Uterus (tissue), 4 donors: Measurements from ENCODE around the gene SAMMSON. TPM values are rescaled to one million over a fixed set of nuclear protein-coding genes. Genes with fewer than 3 reads are reported as not detected.

Experiments
- DNase-seq, 2 donors: peaks; one replicate each; pipeline ENCODE4 v3.0.0-alpha.2; 2019 to 2020
- H3K27ac ChIP-seq, 2 donors: fragments of 200-600 bp; sonication (generic); 1 replicate in 1 of 2; 2 replicates in 1 of 2; pipeline ENCODE4 v1.5.1; 2016 to 2018
- H3K27me3 ChIP-seq, 2 donors: fragments of 200-600 bp; sonication (generic); one replicate each; pipeline ENCODE4 v1.5.1; 2018 to 2019; ENCODE audit warnings: control low read depth in 1 of 2
- H3K36me3 ChIP-seq, 2 donors: fragments of 200-600 bp; sonication (generic); one replicate each; pipeline ENCODE4 v1.5.1; 2019; ENCODE audit warnings: control low read depth in 1 of 2
- H3K4me1 ChIP-seq, 2 donors: fragments of 200-600 bp; sonication (generic); one replicate each; pipeline ENCODE4 v1.5.1; 2018 to 2019; ENCODE audit warnings: control low read depth in 1 of 2
- H3K4me3 ChIP-seq, 2 donors: fragments of 200-600 bp; sonication (generic); 1 replicate in 1 of 2; 2 replicates in 1 of 2; pipeline ENCODE4 v1.5.1; 2018 to 2019; ENCODE audit warnings: mild to moderate bottlenecking in 1 of 2
- H3K9me3 ChIP-seq, 2 donors: fragments of 200-600 bp; sonication (generic); one replicate each; pipeline ENCODE4 v1.5.1; 2019; ENCODE audit warnings: control low read depth in 1 of 2
- CTCF ChIP-seq, 4 experiments: fragments of 200-600 bp in 2 of 4; fragments of 450-650 bp in 2 of 4; sonication (generic) in 2 of 4; IDR thresholded peaks; one replicate each; pipeline ENCODE4 v1.5.1; 2016 to 2019; ENCODE audit warnings: antibody characterized with exemption in 4 of 4, mild to moderate bottlenecking in 2 of 4, moderate library complexity in 1 of 4
- POLR2A ChIP-seq, 2 donors: fragments of 450-650 bp; IDR thresholded peaks; one replicate each; pipeline ENCODE4 v1.6.1; 2016; ENCODE audit warnings: antibody characterized with exemption in 2 of 2, mild to moderate bottlenecking in 1 of 2, moderate library complexity in 1 of 2
- intact Hi-C: fragments of 100-400 bp; cut with DNase I; formaldehyde crosslinking; loops from one replicate; pipeline ENCODE4 v1.15.1; 2023; ENCODE audit warnings: low total_unique reads
- total RNA-seq, 4 donors: library from RNA; depleted of rRNA in 3 of 4; stranded (reverse); fragments of >200 nt in 3 of 4; gene quantifications; one replicate each; pipeline versions ENCODE4 v1.1.0 to v1.2.4, GENCODE V29; 2014 to 2023
- donor health status: DM: yes; HTN: yes; CAD: no.

SAMMSON gene
- total RNA-seq, 4 donors from 2014 or later, result 0.21 to 0.62 TPM; not detected in 2

- no peaks in the 10 kb centered on the region for H3K9me3 ChIP-seq
- H3K4me1 ChIP-seq, result no peaks in the 10 kb centered on the region
- no peak overlapping the region for H3K4me3 ChIP-seq
- H3K27me3 ChIP-seq, result no peaks in the 10 kb centered on the region
- intact Hi-C loops, result no loop called here
- no peak for DNase-seq
- no peak for TF ChIP-seq CTCF (IDR thresholded peaks at IDR 0.05)
- TF ChIP-seq POLR2A (IDR thresholded peaks at IDR 0.05), result no peak
- H3K27ac ChIP-seq, result no peak overlapping the region
- no peaks in the 10 kb centered on the region for H3K36me3 ChIP-seq
Measured at GRCh38 chr3:69985266-69985665, 14.3 kb upstream of the SAMMSON start.

- Histone ChIP-seq H3K9me3 (no peaks in the 10 kb centered on the region), H3K4me1 (no peaks in the 10 kb centered on the region), H3K27ac (no peak overlapping the region), H3K36me3 (no peaks in the 10 kb centered on the region), H3K27me3 (no peaks in the 10 kb centered on the region), H3K4me3 (no peak overlapping the region)
- no peak for TF ChIP-seq CTCF (IDR thresholded peaks at IDR 0.05)
- no peak for TF ChIP-seq POLR2A (IDR thresholded peaks at IDR 0.05)
- DNase-seq, result no peak
- intact Hi-C loops, result no loop called here
Measured at GRCh38 chr3:69986419-69986818, 13.1 kb upstream of the SAMMSON start.

- no peak overlapping the region for H3K27ac ChIP-seq
- no peak for DNase-seq
- H3K4me3 ChIP-seq, result no peak overlapping the region
- no peak for TF ChIP-seq POLR2A (IDR thresholded peaks at IDR 0.05)
- no peaks in the 10 kb centered on the region for H3K36me3 ChIP-seq
- no peaks in the 10 kb centered on the region for H3K4me1 ChIP-seq
- no peaks in the 10 kb centered on the region for H3K9me3 ChIP-seq
- intact Hi-C loops, result no loop called here
- H3K27me3 ChIP-seq, result no peaks in the 10 kb centered on the region
Measured at GRCh38 chr3:69987833-69988232, 11.7 kb upstream of the SAMMSON start.

- no peak for DNase-seq
- no peak overlapping the region for H3K4me3 ChIP-seq
- no peak for TF ChIP-seq CTCF (IDR thresholded peaks at IDR 0.05)
- TF ChIP-seq POLR2A (IDR thresholded peaks at IDR 0.05), result no peak
- intact Hi-C loops, result no loop called here
- no peaks in the 10 kb centered on the region for H3K4me1 ChIP-seq
- no peaks in the 10 kb centered on the region for H3K36me3 ChIP-seq
- no peaks in the 10 kb centered on the region for H3K27me3 ChIP-seq
- H3K9me3 ChIP-seq, result no peaks in the 10 kb centered on the region
- no peak overlapping the region for H3K27ac ChIP-seq
Measured at GRCh38 chr3:69993757-69994156, 5.8 kb upstream of the SAMMSON start.

GRCh38 chr3:69994919-69995318, 4.6 kb upstream of the SAMMSON start:
- Histone ChIP-seq H3K4me1 (no peaks in the 10 kb centered on the region), H3K4me3 (no peak overlapping the region), H3K9me3 (no peaks in the 10 kb centered on the region), H3K27me3 (no peaks in the 10 kb centered on the region), H3K27ac (no peak overlapping the region), H3K36me3 (no peaks in the 10 kb centered on the region)
- TF ChIP-seq POLR2A (IDR thresholded peaks at IDR 0.05), result no peak
- no peak for TF ChIP-seq CTCF (IDR thresholded peaks at IDR 0.05)
- intact Hi-C loops, result no loop called here
- no peak for DNase-seq

- no peaks in the 10 kb centered on the region for H3K27me3 ChIP-seq
- no peak for DNase-seq
- H3K27ac ChIP-seq, result peak overlapping the region; percentile 77 to 86
- H3K9me3 ChIP-seq, result no peaks in the 10 kb centered on the region
- H3K4me1 ChIP-seq, result no peaks in the 10 kb centered on the region
- intact Hi-C loops, result no loop called here
- no peaks in the 10 kb centered on the region for H3K36me3 ChIP-seq
- TF ChIP-seq CTCF (IDR thresholded peaks at IDR 0.05), result no peak
- TF ChIP-seq POLR2A (IDR thresholded peaks at IDR 0.05), result no peak
- H3K4me3 ChIP-seq, result no peak overlapping the region
Measured at GRCh38 chr3:69997631-69998307, 1.8 kb upstream of the SAMMSON start.
